CMK (cell line): ENCODE results near the gene ACTR10.

ENCODE experiments used
- DNase-seq: peaks from one replicate; pipeline ENCODE4 v3.0.0-alpha.2; 2010; ENCODE audit warnings: low read depth

ACTR10 gene

DNA sequence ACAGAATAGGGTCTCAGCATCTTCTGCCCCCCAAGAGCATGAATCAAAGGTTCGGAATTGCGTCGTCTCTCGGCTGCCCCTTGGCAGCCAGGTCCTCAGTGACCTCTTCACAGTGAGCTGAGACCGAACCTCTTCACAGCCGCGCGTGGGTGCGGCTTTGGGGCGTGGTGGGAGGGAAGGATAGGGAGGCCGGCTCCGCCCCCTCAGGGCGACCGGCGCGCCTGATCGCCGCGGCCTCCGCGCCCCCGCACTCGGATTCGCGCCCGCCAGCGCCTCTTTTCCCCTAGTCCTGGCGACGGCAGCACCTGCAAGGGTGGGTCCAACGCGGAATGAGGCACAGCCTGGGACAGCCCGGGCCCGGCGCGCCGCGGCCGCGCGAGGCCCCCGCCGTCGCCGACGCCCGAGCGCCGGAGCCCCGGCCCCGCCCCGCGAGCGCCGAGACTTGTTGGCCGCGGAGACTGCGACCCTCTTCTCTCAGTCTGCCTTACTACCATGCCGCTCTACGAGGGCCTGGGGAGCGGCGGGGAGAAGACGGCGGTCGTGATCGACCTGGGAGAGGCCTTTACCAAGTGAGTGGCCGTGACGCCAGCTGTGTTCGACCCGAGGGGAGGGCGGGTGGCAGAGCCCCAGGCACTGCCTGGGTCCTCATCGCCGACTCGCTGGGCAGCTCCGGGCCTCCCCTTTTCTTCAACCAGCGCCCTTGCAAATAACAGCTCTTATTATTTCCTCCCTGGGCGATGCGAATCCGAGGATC is at the start of gene ACTR10:
ACTR10 (plus strand) TSS at position 424 of the 754 bp plus-strand sequence; CDS start at position 493, 69 bp downstream.
- peak; percentile 48 for DNase-seq

DNA sequence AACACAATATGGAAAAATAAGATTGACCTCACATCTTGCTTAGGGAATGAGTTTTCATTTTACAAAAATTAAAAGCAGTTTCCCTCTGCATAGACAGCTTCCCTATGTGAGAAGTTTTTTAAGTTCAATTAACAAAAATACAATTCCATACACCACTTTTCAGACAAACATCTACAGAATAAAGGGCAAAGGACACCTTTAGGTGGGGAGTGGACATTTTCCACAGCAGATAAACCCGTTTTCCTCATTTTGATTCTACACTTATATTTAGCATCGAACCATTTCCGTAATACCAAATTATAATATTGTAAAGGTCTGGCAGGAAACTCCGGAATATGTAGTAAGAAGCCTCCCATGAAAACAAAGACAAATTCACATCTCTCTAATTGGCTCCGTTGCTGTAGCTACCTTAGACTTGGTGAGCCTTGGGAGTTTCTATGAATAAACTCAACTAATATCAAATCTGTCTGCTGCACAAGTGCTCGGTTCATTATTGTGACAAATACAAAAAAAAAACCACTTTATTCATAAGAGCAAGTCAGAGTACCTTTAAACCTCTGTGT is 49.6 kb upstream of the ACTR10 start:
- DNase-seq = no peak

DNA sequence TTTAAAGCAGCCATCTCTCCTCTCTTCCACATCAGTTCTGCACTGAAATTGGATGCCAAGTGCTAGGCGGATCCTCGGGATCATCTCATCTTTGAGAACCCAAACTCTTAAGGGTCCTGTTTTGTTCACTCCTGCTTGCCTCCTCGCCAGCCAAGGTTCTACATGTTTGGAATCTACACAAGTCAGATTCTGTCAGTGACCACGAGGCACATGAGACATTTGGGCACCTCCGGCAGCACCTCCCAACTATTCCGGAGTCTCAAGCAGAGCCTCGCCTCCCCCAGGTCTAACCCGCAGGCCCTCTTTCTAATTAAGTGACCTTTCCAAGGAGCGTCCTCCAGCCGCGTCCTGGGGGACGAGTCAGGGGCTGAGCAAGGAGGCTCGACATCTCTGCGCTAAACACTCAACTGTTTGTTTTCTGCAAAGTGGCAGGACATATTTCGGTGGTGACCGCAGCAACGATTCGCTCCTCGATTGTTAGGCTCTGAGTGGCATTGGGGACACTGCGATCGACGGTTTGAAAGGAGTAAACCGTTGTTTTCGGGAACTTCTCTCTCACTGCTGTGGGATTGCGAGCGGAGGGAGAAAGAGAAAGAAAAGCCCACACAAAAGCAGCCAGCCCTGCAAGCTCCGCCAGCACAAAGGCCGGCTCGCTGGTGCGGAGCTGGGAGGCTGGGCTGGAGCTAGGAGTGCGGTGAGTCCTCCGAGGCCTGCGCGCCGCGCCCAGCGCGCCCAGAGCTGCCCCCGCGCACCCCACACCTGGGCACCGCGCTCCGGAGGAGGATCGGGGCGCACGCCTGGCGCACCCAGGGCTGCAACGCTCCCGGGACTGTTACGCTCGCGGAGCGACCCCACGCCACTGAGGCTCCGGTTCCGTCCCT is 48.6 kb upstream of the ACTR10 start:
- no peak for DNase-seq

DNA sequence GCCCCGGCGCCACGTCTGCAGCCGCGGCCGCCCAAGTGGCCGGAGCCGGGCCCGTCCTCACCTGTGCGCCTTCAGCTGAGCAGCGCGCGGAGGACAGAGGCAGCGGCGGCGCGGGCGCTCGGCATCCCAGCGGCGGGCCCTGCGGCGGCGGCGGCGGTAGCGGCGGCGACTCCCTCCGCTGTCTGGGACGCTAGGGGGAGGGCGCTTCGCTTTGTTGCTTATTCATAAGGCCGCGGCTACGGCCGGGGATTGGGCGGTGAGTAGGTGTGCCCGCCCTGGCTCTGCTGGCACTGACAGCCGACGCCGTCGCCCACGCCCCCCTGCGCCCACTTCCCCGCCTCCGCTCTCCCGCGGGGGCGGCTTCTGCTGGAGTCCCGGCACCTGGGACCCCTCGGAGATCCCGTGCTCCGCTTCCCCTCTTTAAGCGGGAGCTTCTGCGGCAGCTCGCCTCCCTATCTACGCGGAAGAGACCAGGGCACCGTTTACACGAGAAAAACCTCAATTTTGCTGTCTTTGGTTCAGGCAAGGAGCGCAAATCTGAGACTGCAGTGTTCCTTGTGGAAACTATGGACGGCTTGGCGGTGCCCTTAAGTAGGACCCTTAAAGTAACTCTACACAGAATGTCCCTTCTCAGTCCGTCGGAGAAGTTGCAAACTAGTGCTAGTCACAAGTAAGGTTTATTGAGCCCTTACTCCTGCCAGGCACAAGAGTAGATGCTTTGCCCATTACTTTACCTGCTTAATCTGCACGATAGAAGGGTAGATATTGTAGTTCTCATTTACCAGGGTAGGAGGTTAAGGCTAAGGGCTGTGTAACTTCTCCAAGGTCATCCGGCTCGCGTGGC is 47.7 kb upstream of the ACTR10 start, which contains the start of gene ARMH4:
ARMH4 (minus strand) TSS at position 200 of the 844 bp plus-strand sequence. CDS start 12,855 bp downstream, outside the sequence.
- DNase-seq = peak; percentile 35

DNA sequence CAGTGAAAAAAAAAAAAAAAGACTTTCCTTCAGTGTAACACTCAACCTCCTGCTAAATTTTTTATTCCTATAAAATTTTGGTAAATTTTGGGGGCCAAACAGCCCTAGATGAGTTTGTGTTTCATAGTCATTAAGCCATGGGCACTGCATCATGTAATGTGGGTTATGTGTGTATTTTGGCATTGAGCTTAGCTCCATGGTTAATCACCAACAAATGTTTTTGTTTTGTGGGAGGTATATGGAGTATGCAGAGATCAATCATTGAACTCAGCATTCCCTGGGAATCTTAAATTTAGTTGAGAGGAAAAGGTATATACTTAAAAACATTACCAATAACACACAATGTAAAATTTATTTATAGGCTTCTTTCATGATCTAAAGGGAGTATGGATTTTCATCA is 39.4 kb upstream of the ACTR10 start:
- no peak for DNase-seq

DNA sequence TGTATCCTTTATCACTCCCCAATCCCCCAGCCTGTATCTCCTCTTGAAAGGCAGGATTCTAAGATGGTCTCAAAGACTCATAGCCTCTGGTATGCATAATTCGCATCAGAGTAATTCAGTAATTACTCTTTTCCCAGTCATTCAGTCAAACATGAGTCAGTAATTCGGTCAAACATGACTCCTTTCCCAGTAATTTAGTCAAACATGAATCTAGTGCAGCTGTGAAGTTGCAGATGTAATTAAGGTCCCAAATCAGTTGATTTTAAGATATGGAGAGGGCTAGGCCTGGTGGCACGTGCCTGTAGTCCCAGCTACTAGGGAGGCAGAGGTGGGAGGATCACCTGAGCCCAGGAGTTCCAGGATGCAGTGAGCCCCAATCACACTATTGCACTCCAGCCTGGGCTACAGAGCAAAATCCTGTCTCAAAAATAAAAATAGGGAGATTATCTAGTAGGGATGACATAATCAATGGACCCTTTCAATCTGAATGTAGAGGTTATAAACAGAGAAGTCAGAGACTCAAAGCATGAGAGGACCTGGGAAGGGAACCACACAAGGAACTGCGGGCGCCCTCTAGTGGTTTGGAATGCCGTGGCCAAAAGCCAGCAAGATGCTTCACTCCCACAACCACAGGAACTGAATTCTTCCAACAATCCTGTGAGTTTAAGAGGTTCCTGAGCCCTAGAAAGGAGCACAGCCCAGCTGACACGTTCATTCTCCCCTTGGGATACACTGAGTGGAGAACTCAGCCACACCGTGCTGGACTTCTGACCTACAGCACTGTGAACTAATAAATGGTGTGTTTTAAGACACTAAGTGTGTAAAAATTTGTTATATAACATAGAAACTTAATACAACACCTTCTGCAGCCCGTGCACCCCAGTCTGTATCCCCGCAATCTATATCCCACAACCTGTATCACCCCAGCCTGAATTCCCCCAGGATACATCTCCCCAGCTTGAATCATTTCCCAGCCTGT is 33.7 kb upstream of the ACTR10 start:
- DNase-seq = peak; percentile 52

DNA sequence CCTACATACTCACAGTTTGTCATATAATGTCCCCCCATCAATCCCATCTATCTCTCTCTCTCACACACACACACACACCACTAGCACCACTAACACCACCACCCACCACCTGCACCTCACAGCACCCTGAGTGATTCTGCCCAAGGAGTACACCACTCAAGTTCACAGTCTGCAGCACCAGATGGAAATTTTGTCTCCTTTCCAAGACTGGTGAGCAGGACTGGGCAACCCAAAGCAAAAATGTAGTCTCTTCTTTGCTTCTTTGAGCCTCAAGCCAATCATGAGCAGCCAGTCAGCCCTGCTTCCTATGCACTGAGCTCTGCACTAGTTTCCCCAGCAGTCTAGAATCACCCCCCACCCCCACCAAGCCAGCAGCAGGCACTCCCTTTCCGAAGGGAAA is 32.9 kb upstream of the ACTR10 start:
- DNase-seq = no peak

DNA sequence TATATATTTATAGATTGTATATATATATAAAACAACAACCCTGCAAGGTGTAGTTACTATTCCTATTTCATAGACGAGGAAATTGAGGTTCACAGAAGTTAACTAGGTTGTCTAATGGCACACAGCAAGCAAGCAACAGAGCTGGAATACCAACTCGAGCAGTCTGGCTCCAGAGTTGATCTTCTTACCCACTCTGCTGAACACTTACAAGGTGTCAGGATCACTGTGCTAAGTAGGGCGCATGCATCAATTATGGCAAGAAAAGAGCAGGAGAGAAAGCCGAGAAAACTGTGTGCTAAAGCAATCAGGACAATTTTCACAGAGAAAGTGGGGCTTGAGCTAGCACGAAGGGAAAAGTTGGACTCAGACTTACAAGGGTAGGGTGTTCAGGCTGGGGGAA is 32.1 kb upstream of the ACTR10 start:
- DNase-seq = no peak

DNA sequence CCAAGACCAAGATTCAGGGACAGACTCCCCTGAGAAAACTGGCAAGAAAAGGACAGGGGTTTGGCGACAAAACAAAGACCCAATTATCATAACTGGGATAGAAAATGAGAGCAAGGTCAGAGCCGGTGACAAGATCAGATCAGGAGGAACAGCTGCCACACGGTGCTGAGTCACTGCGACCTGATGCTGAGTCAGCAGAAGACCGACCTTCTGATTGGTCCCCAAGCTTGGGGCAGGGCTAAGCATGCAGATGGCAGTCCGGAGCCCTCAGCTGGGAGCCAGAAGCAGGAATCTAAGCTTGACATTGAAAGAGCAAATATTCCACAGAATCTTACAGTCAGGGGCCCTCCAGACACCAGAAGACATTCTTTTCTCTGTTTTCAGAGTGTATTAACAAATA is 28.9 kb upstream of the ACTR10 start:
- DNase-seq = peak; percentile 38

DNA sequence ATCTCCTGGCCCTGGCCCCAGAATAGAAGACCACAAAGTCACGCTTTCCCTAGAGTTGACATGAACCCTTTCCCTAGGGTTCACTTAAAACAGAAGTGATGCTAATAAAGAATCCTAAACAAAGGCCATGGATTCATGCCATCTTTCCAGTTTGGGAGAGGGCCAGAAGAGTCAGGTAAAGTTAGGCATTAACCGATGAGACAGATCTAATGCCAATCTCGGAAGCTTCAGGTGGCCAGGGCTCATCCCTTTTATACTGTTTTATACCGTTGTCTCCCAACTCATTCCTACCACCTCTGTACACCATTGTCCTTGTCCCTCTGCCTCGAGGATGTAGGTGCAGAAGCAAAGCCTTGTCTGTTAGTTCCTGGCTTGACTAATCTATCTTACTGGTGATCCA is 22.8 kb upstream of the ACTR10 start:
- no peak for DNase-seq

DNA sequence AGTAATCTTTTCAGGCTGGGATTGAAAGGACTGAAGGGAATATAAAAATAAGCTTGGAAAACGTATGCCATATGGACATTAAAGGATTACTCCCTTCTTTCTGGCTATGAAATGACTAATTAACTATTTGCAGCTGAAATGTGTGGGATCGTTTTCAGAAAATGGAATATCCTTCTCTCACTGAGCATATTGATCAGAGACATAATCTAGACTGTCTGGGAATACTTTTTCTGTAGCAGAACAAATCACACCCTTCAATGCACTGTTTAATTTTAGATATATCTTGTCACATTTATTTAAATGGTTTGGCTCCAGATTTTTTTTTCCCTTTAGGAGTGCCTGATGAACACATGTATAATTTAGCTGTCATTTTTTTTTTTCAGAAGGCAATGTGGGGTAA is 10.8 kb upstream of the ACTR10 start:
- no peak for DNase-seq

DNA sequence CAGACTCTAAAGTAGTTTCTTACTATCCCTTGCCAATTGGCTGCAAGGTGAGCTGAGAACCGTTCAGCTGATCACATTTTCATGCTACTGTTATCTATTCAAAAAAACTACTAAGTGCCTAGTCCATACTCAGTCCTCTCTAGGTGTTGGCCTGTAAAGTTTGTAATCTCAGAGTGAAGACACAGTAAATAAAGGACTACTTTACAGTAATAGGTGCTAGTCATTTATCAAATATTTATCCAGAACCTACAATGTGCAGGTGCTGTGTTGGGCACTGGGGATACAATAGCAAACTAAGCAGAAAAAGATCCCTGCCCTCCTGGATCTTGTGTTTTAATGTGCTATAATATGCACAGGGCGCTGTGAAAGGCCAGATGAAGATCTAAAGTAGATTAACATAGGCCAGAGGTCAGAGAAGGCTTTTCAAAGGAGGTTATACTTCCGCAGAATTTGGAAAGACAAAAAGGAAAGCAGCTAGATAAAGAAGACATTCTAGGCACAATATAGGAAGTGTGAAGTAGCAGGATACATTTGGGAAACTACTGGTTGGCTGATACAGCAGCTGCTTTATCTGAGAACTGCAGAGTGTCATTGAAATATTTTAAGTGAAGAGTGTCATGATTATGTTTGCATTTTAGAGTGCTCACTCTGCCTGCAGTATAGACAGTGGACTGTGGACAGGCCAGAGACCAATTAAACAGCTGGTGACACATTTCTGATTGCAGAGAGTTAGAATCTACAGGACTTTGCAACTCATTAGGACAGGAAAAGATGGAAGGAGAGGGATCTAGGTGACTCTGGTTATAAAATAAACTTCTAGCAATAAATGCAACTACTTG is 8.0 kb upstream of the ACTR10 start:
- no peak for DNase-seq

DNA sequence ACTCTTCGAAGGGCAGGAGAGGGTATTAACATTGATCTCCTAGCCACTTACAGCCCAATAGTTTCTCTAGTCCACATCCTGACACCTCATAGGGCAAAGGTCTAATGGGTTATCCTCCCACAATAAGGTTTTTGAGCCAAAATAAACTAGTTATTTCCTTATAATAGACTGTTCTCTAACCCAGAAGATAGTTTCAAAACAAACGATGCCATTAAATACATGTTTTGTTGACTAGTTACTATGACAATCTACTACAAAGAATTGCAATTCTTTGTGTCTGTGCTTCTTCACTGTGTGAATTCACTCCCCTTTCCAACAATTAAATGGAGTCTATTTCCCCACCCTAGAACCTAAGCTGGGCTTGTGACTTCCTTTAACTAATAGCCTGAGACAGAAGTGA is 6.4 kb upstream of the ACTR10 start:
- no peak for DNase-seq

DNA sequence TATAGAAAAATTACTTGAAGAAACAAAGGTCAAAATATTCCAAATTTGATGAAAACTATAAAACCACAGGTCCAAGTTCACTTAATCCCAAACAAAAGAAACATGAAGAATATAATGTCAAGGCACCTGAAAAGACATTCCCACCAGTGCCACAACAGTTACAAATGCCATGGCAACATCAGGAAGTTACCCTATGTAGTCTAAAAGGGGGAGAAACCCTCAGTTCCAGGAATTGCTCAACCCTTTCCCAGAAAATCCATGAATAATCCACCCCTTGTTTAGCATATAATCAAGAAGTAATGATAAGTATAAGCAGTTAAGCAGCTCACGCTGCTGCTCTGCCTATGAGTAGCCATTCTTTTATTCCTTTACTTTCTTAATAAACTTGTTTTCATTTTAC is 3.8 kb upstream of the ACTR10 start:
- no peak for DNase-seq

DNA sequence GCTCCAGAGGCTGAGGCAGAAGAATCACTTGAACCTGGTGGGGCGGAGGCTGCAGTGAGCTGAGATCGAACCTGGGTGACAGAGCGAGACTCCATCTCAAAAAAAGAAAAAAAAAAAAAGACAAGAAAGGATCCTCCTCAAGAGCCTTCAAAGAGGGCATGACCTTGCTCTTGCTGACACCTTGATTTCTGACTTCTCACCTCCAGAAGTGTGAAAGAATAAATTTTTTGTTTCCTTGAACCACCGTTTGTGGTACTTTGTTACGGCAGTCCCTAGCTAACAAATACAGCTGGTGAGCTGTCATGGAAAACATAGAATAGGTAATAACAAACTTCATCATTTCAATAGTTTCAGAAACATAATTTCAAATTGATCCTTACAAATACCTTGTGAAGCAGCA is 1.9 kb upstream of the ACTR10 start:
- DNase-seq = no peak

DNA sequence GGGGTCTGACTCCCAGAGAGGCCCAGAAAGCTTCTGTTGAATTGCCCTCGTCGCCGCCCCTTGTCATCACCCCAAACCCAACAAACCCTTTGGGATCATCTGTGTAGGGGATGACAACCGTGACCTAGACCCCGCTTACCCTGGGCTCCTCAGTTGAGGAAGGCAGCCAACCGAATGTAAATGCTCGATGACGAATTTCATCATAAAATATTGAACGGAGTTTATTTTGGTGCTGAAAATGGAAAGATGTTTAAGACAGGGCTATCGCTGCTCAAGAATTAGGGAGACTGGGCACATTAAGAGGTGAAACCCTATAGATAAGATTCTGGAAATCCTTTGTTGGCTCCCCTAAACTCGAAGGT is 512 bp downstream of the ACTR10 start:
- DNase-seq = no peak

DNA sequence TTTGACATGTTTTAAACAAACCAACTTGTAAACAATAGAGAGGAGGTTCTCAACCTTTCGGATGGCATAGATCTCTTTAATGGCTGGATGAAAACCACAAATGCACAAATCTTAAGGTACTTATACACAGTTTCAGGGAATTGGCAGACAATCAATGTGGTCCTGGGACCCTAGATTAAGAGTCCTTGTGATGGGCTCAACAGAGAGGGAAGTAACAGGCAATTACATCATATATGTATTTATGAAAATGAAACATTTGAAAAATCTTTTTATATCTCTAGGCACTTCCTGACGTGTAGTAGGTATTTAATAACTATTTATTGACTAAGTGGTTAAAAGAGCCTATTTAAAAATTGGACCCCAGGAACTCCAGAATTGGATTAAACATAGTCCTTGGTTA is 897 bp downstream of the ACTR10 start:
- no peak for DNase-seq

DNA sequence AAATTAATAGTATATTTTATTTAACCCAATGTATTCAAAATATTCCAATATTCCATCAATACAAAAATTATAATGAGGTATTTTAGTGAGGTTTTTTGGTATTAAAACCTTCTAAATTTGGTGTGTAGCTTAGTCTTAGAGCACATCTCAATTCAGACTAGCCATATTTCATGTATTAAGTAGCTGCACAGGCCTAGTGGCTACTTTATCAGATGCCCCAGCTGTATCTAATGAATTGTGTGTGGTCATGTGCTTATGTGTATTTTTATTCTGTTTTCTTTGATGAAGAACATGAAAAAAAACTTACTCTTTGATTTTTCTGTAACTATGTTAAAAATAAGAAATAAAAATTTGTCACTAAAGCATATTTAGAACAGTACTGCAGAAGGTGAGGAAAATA is 13.2 kb downstream of the ACTR10 start:
- no peak for DNase-seq

DNA sequence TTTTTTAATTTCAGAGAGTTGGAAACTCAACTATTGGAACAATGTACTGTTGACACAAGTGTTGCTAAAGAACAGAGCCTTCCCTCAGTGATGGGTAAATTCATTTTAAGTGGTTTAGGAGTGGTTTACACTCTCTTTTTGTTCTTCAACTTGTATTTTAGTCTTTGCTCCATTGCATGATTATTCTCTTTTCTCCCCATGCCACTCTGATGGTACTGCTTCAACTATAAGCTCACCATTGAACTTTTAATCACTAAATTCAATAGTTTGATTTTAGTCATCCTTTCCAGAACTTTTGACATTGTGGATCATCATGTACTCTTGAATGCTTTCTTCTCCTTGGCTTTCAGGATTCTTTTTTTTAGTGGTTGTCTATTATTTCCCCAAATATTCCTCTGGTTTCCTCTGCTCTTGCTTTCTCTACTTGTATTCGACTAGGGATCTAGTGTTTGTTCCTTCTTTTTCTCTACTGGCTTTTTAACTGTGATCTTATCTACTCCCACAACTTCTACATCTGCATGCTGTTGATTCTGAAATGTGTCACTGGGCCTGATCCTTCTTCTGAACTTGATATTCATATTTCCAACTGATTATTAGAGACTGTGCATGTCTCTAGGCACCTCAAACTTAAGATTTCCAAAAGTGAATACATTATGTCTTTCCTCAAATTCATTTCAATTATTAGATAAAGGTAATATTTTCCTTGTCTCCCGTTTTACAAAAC is 15.4 kb downstream of the ACTR10 start:
- no peak for DNase-seq
